A549 treated with Mapracorat at 1 μM for 4 hours (cell line): ENCODE measurements around the gene INTS15. TPM values are rescaled to one million over a fixed set of nuclear protein-coding genes. Genes with fewer than 3 reads are reported as not detected.

Experiments
- total RNA-seq: library from RNA; stranded (reverse); fragments of 200-300 nt; extraction: Qiagen RNA extraction; gene quantifications from 5 replicates; pipeline ENCODE4 v1.2.3, GENCODE V29; 2022

INTS15 gene
- 21.0 to 25.9 TPM (median 24.2 TPM) in 5 replicates for total RNA-seq

GRCh38 chr7:6589829-6590644, at the start of gene INTS15:
Gene INTS15, plus strand, starts transcription at chr7:6590021. Its CDS starts 263 bp downstream, at chr7:6590284.

GRCh38 chr7:6551016-6551511, 38.8 kb upstream of the INTS15 start, which contains the start of gene GRID2IP:
Gene GRID2IP, minus strand, starts transcription at chr7:6551461. Its CDS starts 25 bp downstream, at chr7:6551436.

GRCh38 chr7:6577369-6578113, 12.3 kb upstream of the INTS15 start, which contains the start of gene ZDHHC4:
Gene ZDHHC4, plus strand, starts transcription at chr7:6577454. Its CDS starts 3,108 bp downstream, at chr7:6580562.

GRCh38 chr7:6614953-6615722, 25.3 kb downstream of the INTS15 start, which contains the start of gene ZNF853:
Gene ZNF853, plus strand, starts transcription at chr7:6615610. Its CDS starts 565 bp downstream, at chr7:6616175.

GRCh38 chr7:6636741-6637543, 47.1 kb downstream of the INTS15 start, which contains the start of gene ZNF316:
Gene ZNF316, plus strand, starts transcription at chr7:6637318. Its CDS starts 5,092 bp downstream, at chr7:6642410.

Other genes starting within 250 kb of the INTS15 start
- gene FAM220A, start 241.1 kb upstream of the INTS15 start, total RNA-seq = 12.6 to 16.5 TPM (median 15.3 TPM) in 5 replicates
- gene RAC1, start 215.5 kb upstream of the INTS15 start, total RNA-seq = 326 to 394 TPM (median 384 TPM) in 5 replicates
- 17.3 to 24.5 TPM (median 22.9 TPM) in 5 replicates for gene DAGLB, start 142.1 kb upstream of the INTS15 start, total RNA-seq
- gene KDELR2, start 105.9 kb upstream of the INTS15 start, total RNA-seq = 107 to 138 TPM (median 134 TPM) in 5 replicates
- gene GRID2IP, start 38.6 kb upstream of the INTS15 start, total RNA-seq = 0.08 TPM in 1 of 5 replicates, not detected in the others
- 46.6 to 50.5 TPM (median 49.5 TPM) in 5 replicates for gene ZDHHC4, start 12.6 kb upstream of the INTS15 start, total RNA-seq
- 2.0 to 3.2 TPM (median 2.5 TPM) in 5 replicates for gene ZNF853, start 25.6 kb downstream of the INTS15 start, total RNA-seq
- gene ZNF316, start 47.3 kb downstream of the INTS15 start, total RNA-seq = 7.8 to 14.7 TPM (median 13.6 TPM) in 5 replicates
- gene ZNF12, start 116.9 kb downstream of the INTS15 start, total RNA-seq = 9.4 to 11.4 TPM (median 10.1 TPM) in 5 replicates
- 0.17 TPM in 1 of 5 replicates, not detected in the others for gene RSPH10B2, start 164.1 kb downstream of the INTS15 start, total RNA-seq
- gene CCZ1B, start 236.3 kb downstream of the INTS15 start, total RNA-seq = 24.4 to 35.3 TPM (median 29.4 TPM) in 5 replicates